ENCODE measurements around the gene SLC16A10.
"Not testable (repeated sequence)": the region's sequence is repeated elsewhere in the genome, so short reads cannot be mapped to it uniquely, and the experiment has no call there.

Gene SLC16A10, protein sequence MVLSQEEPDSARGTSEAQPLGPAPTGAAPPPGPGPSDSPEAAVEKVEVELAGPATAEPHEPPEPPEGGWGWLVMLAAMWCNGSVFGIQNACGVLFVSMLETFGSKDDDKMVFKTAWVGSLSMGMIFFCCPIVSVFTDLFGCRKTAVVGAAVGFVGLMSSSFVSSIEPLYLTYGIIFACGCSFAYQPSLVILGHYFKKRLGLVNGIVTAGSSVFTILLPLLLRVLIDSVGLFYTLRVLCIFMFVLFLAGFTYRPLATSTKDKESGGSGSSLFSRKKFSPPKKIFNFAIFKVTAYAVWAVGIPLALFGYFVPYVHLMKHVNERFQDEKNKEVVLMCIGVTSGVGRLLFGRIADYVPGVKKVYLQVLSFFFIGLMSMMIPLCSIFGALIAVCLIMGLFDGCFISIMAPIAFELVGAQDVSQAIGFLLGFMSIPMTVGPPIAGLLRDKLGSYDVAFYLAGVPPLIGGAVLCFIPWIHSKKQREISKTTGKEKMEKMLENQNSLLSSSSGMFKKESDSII

DNA sequence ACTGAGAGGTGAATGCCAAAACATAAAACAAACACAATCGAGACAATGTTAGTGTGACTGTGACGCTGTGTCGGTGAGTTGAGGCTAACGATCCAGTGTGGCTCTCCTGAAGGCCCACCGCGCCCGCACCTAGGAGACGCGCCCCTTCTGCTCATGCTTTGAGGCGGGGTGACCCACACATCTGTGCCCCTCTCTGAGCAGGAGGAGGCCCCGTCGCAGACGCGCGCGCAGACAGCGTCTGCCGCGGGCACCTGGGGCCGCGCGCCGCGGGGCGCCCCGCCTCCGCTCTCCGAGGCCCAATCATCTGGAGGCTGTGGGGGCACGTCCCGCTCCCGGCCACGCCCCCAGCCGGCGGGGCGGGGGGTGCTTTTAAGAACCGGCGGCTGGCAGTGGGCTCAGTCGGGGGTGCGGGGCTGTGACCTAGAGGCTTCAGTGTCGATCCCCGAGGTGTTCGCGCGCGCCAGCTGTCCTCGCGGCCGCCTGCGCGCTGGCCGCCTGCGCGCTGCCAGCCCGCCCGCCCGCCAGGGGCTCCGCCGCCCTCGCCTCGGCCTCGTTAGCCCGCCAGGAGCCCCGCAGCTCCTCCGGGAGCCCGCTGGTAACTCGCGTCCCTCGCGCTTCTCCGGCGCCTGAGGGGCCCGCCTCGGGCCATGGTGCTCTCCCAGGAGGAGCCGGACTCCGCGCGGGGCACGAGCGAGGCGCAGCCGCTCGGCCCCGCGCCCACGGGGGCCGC lies at the start of gene SLC16A10:
TSS of gene SLC16A10 (plus strand) at position 398 of the 730 bp plus-strand sequence. CDS start at position 648, 250 bp downstream.
- DNase-seq = peak; percentile 76

DNA sequence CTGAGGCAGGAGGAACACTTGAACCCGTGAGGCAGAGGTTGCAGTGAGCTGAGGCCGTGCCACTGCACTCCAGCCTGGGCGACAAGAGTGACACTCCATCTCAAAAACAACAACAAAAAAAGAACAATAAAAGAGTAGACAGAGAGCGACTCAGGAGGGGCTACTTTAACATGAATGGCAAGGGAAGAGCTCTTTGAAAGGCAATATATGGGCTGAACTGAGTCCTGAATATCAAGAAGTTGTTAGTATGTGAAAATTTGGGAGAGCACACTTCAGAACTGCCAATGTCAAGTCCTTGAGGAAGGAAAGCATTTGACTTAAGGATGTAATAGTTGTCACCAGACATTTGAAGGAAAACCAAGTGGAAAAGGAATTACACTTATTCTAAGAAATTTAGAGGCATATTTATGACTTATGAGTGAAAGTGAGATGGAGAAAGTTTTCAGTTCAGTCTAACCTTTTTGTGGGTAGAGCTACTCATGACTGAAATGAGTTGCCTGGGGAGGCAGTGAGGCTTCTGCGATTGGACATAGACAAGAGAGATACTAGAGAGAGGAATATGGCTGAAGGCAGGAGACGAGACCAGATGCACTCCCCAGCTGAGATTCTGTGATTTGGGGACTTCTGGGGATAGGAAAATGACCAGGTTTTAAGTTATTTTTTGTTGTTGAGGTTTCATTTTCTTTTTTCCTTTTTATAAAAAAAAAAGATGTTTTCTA lies 48.6 kb upstream of the SLC16A10 start:
- no peak for DNase-seq

DNA sequence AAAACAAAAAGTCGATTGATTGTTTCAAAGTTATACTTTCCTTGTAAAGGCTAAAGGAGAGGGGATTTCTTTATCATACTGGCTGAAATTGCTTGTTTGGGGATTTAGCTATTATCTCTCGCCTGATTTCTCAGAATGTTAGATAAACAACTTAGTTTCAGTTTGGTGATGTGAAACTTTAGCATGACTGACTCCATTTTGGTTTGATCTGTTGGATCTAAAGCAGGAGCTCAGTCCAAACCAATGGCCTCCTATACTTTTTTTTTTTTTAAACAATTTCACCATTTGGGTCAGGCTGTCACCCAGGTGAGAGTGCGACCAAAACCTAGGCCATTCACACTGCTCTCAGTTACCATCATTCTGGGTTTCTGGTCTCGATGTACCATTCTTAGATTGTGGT lies 45.4 kb upstream of the SLC16A10 start:
- DNase-seq = no peak

DNA sequence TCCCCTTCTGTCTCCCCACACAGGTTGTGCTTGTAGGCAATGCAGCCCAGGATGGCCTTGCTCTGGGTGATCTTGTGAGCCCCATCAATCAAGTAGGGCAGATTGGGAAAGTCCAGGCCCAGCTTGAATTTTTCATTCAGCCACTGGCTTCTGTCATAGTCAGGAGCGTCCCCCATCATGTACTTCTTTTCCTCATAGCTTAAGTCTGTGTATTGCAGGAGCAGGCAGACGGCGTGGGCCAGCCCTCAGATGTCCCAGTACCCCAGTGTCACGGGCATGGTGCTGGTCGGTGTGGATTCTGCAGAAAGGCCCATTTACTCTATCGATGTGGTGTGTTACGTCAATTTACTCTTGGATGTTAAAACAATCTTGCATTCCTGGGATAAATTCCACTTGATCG lies 40.1 kb upstream of the SLC16A10 start:
- DNase-seq = no peak

DNA sequence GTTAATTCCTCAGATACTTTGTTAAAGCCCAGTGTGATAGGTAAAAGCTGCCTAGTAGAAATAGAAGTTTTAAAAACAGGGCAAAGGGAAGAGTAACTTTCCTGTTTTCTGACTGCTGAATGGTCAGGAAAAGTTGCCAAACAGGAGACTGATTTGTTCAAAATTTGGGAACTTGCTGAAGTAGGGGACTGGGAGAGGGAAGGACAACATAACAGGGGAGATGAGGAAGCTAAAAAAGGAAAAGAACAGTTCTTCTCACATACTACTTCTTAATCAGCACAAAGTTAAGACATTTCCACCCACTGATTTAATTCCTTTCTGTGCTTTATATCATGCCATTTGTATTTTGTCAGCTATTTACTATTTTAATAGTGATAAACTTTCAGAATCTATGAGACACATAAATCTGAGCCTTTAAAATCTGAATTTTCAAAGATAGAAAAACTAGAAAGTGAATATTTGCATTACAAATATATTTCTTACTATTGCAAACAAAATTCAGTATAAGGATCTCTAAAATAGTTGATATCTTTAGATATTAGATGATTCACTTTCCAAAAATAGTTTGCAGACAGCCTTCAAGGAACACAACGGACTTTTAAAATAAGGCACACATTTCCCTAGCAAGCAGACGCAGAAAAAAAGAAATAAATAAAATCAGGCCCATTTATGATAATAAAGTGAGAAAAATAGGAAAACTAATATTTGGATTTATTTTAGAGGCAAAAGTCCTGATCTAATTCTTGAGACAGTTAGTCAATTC lies 36.9 kb upstream of the SLC16A10 start:
- DNase-seq = peak; percentile 14

DNA sequence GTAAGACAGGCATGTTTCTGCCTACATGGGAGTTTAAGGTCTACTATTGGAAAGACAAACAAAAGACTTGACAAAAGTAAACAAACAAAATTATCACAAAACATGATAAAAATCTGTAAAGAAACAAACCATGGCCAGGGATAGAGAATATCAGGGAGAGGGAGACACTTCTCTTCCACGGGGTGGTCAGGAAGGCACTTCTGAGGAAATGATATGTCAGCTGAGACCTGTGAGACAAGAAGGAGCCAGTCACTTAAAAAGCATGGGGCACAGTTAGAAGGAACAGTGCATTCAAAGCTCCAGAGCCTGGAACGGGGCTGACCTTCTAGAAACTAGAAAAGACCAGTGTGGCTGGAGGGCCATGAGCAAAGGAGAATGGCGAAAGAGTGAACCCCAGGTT lies 35.1 kb upstream of the SLC16A10 start:
- DNase-seq = no peak

GRCh38 chr6:111057074-111057752 lies 30.1 kb upstream of the SLC16A10 start:
- DNase-seq = peak; percentile 65

DNA sequence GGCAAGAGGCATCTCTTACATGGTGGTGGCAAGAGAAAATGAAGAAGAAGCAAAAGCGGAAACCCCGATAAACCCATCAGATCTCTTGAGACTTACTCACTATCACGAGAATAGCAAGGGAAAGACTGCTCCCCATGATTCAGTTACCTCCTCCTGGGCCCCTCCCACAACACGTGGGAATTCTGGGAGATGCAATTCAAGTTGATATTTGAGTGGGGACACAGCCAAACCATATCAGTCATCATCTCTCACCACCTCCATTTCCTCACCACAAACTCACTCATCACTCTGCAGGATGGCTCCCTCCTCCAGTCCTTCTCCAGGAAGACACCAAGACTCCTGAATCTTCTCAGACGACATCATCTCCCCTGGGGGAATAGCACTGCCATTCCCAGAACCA lies 25.8 kb upstream of the SLC16A10 start:
- DNase-seq = no peak

DNA sequence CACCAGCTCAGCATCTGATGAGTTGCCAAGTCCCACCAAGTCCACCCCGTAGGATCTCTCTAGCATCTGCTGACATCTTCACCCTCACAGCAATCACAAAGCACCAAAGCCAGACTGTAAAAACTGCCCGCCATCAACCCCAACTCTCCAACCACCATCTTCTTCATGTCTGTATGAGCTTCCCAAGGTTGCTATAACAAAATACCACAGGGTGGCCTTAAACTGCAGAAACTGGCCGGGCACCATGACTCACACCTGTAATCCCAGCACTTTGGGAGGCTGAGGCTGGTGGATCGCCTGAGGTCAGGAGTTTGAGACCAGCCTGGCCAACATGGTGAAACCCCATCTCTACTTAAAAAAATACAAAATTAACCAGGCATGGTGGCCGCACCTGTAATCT lies 25.3 kb upstream of the SLC16A10 start:
- DNase-seq = not testable (repeated sequence)

DNA sequence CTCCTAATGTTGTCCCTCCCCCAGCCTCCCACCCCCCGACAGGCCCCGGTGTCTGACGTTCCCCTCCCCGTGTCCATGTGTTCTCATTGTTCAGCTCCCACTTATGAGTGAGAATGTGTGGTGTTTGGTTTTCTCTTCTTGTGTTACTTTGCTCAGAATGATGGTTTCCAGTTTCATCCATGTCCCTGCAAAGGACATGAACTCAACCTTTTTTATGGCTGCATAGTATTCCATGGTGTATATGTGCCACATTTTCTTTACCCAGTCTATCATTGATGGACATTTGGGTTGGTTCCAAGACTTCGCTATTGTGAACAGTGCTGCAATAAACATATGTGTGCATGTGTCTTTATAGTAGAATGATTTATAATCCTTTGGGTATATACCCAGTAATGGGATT lies 24.4 kb upstream of the SLC16A10 start:
- DNase-seq = not testable (repeated sequence)

DNA sequence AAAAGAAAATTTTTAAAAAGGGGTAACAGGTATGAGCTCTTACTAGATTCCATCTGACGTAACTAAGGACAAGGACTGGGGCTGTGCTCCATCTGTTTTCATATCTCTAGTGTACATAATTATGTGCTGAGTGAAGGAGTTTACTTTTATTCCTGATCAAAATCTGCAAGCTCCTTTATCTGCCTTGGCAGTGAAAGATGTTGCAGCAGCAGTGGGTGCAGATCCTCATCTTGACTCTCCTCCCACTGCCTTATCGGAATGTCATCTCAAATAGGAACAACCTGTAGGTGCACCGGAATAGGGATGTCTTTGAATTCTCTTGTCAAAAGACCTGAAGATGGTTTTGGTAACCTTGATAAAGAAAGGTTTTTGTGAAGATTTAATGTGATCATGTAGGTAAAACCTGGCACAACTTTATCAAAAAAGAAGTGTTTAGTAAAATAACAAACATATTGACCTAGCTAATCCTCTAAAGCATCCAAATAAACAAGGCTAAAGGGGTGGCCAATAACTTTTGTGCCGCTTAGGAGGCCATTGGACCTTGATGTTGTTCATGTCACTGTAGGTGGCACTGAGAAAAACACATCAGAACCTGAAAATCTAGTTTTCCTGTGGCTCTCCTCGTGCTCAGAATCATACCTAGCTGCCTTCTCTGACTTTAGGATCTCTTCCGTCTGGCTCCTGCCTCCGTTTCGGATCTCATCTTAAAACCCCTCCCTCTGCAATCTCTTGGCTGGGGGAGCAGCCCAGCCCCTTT lies 19.0 kb upstream of the SLC16A10 start:
- no peak for DNase-seq

DNA sequence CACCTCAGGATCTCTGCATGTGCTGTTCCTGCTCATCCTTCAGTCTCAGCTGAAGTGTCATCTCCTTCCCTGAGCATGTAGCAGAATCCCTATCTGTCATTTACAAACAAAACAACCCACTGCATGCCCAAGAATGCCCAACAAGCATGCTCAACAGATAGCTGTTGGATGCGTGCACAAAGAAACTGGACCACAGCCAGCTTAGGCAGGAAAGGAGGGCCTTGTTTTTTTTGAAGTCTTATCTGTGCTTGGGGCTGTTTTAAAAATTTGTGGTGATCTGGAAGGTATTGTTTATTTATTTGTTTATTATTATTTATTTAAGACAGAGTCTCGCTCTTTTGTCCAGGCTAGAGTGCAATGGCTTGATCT lies 18.5 kb upstream of the SLC16A10 start:
- no peak for DNase-seq

DNA sequence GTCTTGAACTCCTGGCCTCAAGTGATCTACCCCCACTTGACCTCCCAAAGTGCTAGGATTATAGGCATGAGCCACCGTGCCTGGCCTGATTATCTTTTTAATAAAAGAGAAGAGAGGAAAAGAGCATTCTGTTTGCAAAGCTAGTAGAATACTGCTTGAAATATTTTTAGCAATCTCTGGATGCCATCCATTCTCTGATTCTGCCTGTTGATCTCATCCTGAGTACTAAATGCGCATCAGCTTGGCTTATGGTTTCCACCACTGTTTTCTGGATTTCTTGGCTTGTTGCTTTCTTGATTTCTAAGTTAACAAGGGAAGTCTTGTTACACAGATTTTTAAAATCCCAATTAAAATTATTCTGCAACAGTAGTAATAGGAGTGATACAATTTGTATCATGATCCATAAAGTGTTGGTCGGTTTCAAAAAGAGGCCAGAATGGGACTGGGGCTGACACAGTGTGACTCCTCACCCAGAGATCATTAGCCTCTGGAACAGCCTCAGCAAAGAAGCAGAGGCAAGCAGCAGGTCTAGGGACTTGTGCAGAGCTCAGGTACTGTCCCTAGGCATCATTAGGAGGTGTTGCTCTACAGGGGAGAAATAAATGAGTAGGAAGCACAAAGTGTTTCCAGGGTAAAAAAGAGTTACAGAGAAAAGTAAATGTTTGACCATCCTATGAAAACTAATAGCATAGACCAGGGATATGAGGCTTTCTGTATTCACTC lies 17.8 kb upstream of the SLC16A10 start:
- DNase-seq = no peak

- DNase-seq = peak; percentile 51
These were observed 16.9 kb upstream of the SLC16A10 start for GRCh38 chr6:111070105-111071005.

DNA sequence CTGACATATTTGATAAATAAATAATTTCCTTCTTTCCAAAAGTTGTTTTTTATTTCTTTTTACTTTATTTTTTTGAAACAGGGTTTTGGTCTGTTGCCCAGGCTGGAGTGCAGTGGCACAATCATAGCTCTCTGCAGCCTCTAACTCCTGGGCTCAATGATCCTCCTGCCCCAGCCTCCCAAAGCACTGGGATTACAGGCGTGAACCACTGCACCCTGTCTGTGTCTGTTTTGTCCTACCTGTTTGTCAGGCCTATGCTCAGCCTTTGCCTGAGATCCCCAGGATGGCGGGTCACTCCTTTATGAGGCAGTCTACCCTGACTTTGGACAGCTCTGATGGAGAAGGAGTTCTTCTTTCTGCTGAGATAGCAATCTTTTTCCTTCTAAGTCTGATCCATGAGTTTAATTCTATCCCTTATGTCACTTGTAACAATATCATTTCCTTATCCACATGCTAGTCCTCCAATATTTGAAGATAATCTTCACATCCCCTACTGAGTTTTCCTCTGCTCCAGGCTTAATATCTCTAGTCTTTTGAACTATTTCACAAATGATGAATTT lies 14.4 kb upstream of the SLC16A10 start:
- DNase-seq = no peak

DNA sequence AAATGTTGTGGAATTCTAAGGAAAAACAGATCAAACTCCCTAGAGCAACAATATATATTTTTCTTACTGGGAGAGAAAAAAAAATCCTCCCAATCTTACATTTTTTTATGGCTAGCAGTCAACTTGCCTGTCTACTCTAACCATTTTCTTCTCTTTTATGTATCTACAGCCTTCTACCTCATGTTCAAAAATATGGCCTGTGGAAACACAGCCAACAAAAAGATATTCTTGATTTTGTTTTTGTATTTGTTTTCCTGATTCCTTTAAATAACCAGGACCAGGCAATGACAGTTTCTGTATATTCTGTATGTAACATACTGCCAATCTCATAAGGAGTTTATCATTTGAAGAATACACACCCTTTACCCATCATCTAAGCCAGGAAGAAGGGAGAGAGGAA lies 13.0 kb upstream of the SLC16A10 start:
- no peak for DNase-seq

DNA sequence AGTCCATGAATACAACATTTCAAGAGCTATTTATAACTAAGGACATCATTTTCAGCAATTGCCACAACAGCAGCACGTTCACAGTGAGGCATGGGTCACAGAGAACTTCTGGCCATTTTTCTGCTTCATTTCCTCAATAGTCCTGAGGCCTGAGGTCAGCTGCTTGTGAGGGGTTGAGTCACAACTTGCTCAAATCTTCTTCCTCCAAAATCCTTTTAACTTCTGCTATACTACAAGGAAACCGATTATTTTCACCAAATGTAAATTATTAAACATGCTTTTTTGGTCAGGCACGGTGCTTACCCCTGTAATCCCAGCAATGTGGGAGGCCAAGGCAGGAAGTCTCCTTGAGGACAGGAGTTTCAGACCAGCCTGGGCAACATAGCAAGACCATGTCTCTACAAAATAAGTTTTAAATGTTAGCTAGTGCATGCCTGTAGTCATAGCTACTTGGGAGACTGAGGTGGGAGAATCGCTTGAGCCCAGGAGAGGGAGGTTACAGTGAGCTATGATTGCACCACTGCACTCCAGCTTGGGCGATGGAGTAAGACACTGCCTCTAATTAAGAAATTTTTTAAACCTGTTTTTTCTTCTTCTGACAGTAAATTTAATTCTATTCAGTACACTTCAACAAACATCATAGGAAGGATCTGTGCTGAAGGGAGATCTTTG lies 11.1 kb upstream of the SLC16A10 start:
- DNase-seq = peak; percentile 92

DNA sequence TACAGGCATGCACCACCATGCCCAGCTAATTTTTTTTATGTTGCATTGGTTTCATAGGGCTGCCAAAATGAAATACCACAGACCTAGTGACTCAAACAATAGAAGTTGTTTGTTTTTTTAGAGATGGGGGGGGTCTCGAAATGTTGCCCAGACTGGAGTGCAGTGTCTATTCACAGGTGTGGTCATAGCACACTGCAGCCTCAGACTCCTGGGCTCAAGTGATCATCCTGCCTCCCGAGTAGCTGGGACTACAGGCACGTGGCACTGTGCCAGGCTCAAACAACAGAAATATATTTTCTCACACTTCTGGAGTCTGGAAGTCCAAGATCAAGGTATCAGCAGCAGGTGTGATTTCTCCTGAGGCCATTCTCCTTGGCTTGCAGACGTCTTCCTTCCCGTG lies 6.6 kb upstream of the SLC16A10 start:
- no peak for DNase-seq

DNA sequence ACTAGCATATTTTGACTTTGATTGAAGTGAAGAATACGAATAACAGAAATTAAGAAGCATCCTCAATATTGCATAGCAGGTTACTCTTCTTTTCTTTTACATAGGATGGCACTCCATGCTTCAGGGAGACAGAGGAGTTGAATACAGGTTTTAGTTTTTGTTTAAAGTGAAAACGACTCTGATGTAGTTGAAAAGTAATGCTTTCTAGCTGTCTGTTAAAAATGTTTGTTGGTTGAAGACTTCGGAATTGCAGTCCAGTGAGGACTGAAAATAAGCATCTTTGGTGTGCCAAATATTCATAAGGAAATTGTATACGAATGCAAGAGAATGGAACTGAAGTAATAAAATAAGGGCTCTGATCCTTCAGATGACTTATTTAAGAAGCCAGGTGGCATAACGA lies 618 bp upstream of the SLC16A10 start:
- DNase-seq = no peak
